ENCODE measurements around the gene HIF1A.
"Not testable (repeated sequence)": the region's sequence is repeated elsewhere in the genome, so short reads cannot be mapped to it uniquely, and the experiment has no call there.

GRCh38 chr14:61755382-61755742, 60.0 kb downstream of the HIF1A start:
- not testable (repeated sequence) for TF ChIP-seq CTCF, EZH2phosphoT487, EZH2 (IDR thresholded peaks at IDR 0.05)

Data from neural progenitor cell (in vitro differentiated cells).